Fibroblast of villous mesenchyme (primary cell): ENCODE results near the gene BTBD18. TPM values are rescaled to one million over a fixed set of nuclear protein-coding genes. Genes with fewer than 3 reads are reported as not detected.

ENCODE experiments used
- DNase-seq: peaks from one replicate; pipeline ENCODE4 v3.0.0-alpha.2; 2010; ENCODE audit warnings: low read depth
- H3K4me3 ChIP-seq: 2 replicates; pipeline ENCODE4 v1.5.1; 2011; ENCODE audit warnings: low read depth, mild to moderate bottlenecking, low read length
- total RNA-seq: library from RNA; depleted of rRNA; stranded (reverse); fragments of >200 nt; gene quantifications from 2 replicates; pipeline ENCODE4 v1.2.3, GENCODE V29; 2012
- TF ChIP-seq, protein P1 (sequence below): IDR thresholded peaks from 2 replicates; pipeline ENCODE4 v1.5.1; 2012; ENCODE audit warnings: low read depth, mild to moderate bottlenecking, low read length; ENCODE audit not compliant: insufficient read depth

Gene BTBD18, protein sequence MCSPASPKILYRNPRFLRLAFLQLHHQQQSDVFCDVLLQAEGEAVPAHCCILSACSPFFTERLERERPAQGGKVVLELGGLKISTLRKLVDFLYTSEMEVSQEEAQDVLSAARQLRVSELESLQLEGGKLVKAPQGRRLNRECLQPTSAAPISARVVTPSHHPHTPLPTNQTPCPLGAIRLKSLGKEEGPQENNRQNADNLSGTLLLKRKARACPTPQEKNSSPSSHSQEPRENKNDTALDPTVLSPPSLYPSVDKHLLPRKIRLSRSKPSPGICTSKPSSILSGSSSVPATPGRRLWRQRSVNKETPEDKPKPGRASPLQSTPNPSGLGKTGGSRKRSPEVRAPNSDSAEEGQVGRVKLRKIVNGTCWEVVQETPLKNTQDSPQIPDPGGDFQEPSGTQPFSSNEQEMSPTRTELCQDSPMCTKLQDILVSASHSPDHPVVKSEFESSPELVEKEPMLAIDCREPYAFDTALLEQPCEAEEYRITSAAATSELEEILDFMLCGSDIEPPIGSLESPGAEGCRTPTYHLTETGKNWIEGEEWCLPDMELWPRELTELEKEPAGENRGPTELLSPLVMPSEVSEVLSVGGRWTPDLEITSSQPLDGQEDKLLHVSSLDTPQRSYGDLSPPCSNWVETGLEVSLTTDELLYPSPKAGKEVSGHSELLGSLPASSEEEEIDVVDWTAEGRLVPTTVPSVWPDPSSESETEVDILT
- not detected in 2 replicates for total RNA-seq

DNA sequence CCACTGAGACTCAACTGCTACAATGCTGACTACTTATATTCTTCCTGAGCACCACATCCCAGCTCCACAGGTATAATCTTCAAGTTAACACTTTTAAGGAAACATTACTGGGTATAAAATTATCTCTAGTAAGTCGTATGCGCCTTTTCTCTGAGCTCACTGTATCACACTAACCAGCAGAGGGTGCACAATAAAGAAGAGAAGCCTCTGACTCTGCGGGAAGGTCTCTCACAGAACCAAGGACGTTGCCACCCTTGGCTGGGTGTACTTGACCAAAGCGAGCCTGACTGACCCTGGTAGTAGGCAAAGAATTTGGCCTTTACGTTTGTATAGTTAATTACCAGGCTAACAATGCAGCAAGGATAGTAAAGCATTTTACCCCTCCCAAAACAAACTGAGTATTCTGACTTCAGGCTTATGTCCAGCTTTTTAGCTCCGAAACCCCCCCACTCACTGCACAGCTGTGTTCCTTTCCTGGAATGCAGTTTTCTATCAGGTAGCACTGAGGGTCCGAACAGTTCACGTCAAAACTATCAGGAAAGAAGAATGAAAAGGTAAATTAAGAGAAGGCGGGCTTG, at the start of gene BTBD18:
TSS of gene BTBD18 (minus strand) at position 144 of the 578 bp plus-strand sequence. CDS start 631 bp downstream, outside the sequence.
- DNase-seq = peak; percentile 64
- H3K4me3 ChIP-seq = no peak within 1 kb of the TSS
- TF ChIP-seq, protein P1, sequence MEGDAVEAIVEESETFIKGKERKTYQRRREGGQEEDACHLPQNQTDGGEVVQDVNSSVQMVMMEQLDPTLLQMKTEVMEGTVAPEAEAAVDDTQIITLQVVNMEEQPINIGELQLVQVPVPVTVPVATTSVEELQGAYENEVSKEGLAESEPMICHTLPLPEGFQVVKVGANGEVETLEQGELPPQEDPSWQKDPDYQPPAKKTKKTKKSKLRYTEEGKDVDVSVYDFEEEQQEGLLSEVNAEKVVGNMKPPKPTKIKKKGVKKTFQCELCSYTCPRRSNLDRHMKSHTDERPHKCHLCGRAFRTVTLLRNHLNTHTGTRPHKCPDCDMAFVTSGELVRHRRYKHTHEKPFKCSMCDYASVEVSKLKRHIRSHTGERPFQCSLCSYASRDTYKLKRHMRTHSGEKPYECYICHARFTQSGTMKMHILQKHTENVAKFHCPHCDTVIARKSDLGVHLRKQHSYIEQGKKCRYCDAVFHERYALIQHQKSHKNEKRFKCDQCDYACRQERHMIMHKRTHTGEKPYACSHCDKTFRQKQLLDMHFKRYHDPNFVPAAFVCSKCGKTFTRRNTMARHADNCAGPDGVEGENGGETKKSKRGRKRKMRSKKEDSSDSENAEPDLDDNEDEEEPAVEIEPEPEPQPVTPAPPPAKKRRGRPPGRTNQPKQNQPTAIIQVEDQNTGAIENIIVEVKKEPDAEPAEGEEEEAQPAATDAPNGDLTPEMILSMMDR = peak; percentile 59

DNA sequence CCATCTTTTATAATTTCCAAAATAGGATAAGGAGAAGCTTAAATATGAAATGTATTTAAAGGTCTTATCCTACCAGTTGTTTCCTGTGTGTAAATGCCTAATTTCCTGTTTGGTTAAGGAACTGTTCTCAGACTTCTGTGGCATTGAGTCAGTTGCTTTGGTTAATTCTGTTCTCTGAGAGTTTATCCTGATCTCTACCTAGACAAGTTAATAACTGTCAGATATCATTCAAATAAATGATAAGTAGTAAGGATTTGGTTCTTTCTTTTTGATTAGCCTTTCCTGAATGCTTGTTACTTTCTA, 49.5 kb upstream of the BTBD18 start:
- no peak overlapping the region for H3K4me3 ChIP-seq
- no peak for DNase-seq

DNA sequence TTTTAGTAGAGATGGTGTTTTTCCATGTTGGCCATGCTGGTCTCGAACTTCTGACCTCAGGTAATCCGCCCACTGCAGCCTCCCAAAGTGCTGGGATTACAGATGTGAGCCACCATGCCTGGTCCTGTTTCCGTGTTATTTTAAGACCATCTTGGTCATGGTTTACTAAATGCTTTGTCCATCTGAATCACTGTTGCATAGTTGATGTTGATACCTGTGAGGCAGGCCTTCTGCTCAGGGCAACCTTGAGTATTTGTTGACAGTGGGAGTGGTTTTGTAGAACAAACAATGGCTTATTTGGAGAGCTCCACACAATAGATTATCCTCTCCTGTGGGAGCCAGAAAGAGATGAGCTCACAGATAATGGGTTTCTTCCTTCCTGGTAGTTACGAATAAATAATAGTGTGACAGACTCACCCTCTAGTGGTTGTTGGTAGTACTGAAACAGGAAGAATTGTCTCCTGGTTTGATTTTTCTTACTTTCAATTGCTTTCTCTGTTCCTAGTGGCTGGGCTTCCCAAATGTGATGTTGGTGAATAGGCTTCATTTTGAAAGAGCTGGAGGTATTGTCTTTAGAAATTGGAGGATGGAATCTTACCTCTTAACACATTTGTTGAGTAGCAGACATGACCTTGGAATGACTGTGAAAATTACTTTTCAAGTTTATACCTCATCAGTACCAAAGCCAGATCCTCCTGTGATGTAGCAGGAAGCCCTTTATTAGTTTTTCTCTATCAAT, 49.0 kb upstream of the BTBD18 start:
- TF ChIP-seq, protein P1 = peak; percentile 91
- H3K4me3 ChIP-seq = no peak overlapping the region
- peak; percentile 78 for DNase-seq

More for the DNA sequence above, 49.5 kb upstream of the BTBD18 start:
- TF ChIP-seq, protein P1 = no peak

DNA sequence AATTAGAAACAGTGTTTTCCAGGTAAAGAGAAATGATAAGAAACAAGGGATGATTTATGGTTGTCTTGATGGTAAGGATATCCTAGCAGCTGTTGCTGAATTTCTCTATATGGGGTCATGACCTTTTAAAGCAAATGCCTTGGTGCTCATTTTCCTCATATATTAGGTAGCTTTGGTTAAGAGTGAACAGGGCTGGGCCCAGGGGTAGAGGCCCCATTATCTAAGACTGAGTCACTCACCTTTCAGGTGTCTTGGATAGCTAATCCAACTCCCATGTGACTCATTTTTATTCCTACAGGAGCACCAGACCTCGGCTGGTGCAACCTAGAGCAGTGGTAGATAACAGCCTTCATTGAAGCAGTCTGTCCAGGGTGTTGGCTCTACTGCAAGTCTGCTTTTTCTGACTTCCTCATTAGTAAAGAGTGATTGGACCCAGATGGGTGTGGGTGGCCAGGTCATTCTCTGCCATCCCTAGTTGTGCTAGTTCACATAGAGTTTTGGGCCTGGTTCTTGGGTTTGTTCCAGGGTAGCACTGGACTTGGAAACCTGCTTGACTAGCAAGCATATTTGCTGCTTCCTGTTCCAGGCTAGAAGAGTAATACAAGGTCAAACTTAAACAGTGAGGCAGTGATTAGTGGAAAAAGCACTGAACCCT, 47.4 kb upstream of the BTBD18 start:
- peak; percentile 47 for DNase-seq
- TF ChIP-seq, protein P1 = no peak
- no peak overlapping the region for H3K4me3 ChIP-seq

DNA sequence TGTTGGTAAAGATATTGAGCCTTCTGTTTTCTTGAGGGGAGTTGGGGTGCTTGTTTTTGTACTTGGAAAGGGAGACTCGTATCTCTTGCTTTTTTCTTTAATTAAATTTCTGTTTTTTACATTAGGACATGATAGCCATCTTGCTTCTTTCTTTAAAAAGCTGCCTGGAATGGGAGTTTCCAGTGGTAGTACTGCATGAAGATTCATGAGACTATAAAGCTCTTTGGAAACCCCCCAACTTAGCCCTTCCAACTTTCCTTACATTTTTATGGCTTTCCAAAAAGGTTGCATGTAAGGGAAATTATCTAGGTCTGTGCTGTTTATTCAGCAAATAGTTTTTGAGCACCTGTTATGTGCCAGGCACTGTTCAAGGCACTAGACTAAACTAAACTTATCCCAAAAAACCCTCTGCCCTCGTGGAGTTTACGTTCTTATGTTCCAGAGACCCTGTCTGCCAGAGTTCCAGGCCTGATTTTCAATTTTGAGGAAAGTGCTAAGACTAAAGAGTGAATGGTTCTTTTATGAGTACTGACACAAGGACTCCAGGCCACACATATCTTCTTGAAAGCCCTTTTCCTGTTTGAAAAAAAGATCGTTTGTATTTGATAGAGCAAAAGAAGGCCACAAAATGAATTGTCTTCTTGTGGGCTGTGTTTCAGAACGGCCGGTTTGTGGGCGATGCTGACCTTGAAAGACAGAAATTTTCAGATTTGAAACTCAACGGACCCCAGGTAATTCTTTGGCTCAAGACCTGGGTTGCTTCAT, 41.9 kb upstream of the BTBD18 start:
- no peak for DNase-seq
- TF ChIP-seq, protein P1 = no peak

More for the DNA sequence above, 41.9 kb upstream of the BTBD18 start:
- H3K4me3 ChIP-seq = no peak overlapping the region
